SK-N-DZ (cell line): ENCODE measurements around the gene PITRM1.
"Not testable (repeated sequence)": the region's sequence is repeated elsewhere in the genome, so short reads cannot be mapped to it uniquely, and the experiment has no call there.

Source experiments
- DNase-seq: peaks from one replicate; pipeline ENCODE4 v3.0.0-alpha.2; 2015; ENCODE audit warnings: low spot score

PITRM1 gene

GRCh38 chr10:3122486-3123205, 49.9 kb downstream of the PITRM1 start:
- DNase-seq, result no peak

GRCh38 chr10:3122034-3122433, 50.5 kb downstream of the PITRM1 start:
- DNase-seq, result no peak

GRCh38 chr10:3119796-3120459, 52.7 kb downstream of the PITRM1 start:
- no peak for DNase-seq

- no peak for DNase-seq
Measured at GRCh38 chr10:3118641-3119091, 53.9 kb downstream of the PITRM1 start.

- DNase-seq, result no peak
Measured at GRCh38 chr10:3117486-3117885, 55.1 kb downstream of the PITRM1 start.

GRCh38 chr10:3116508-3117100, 56.0 kb downstream of the PITRM1 start:
- no peak for DNase-seq

GRCh38 chr10:3115685-3116084, 56.9 kb downstream of the PITRM1 start:
- no peak for DNase-seq

- DNase-seq, result no peak
Measured at GRCh38 chr10:3113343-3113720, 59.2 kb downstream of the PITRM1 start.

- peak; percentile 53 for DNase-seq
Measured at GRCh38 chr10:3111621-3112163, 60.9 kb downstream of the PITRM1 start.

GRCh38 chr10:3110782-3111620, 61.6 kb downstream of the PITRM1 start:
- no peak for DNase-seq

GRCh38 chr10:3109633-3110032, 62.9 kb downstream of the PITRM1 start:
- DNase-seq, result no peak

GRCh38 chr10:3109196-3109595, 63.4 kb downstream of the PITRM1 start:
- DNase-seq, result no peak

- DNase-seq, result no peak
Measured at GRCh38 chr10:3108575-3109105, 63.9 kb downstream of the PITRM1 start.

- no peak for DNase-seq
Measured at GRCh38 chr10:3108033-3108432, 64.5 kb downstream of the PITRM1 start.

- DNase-seq, result no peak
Measured at GRCh38 chr10:3107426-3107961, 65.1 kb downstream of the PITRM1 start.

- DNase-seq, result no peak
Measured at GRCh38 chr10:3106928-3107425, 65.6 kb downstream of the PITRM1 start.

- not testable (repeated sequence) for DNase-seq
Measured at GRCh38 chr10:3106328-3106727, 66.3 kb downstream of the PITRM1 start.

GRCh38 chr10:3105905-3106304, 66.7 kb downstream of the PITRM1 start:
- DNase-seq, result no peak

GRCh38 chr10:3105166-3105565, 67.4 kb downstream of the PITRM1 start:
- no peak for DNase-seq

GRCh38 chr10:3104251-3104918, 68.2 kb downstream of the PITRM1 start:
- no peak for DNase-seq
